ENCODE measurements around the gene CDHR2. TPM values are rescaled to one million over a fixed set of nuclear protein-coding genes. Genes with fewer than 3 reads are reported as not detected.
A peak's percentile ranks its signal among the peaks of the same experiment; 100 is the strongest.

The CDHR2 gene
- total RNA-seq, 2 donors from 2014 or later = 1.3 TPM; not detected in 1

DNA sequence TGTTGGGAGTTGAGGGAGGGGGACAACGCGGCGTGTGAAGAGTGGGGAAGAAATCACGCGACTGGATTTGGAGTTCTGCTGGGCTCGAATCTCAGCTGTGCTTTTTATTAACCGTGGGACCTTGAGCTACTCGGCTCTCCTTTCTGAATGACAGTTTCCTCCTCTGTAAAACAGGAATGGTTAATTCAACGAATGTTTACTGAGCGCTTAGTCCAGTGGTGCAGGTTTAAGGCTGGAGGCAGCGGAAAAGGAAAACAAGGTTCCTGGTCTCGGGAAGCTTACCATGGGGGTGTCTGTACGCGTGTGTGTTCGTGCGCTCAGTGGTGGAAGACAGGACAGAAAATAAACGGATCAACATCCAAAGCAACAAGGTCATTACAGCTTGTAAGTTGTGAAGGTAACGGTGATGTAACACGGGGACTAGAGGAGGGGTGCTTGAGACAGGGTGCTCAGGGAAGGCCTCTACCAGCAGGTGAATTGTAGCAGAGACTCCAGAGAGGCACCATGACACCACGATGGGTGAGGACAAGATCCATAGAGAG lies 81.6 kb downstream of the CDHR2 start:
- 8 to 10% methylated on average over 13 to 20 of the region's 20 CpGs for WGBS, 2 donors
- ATAC-seq (peak; percentile 6), DNase-seq (no peak)
- Histone ChIP-seq H3K27ac (no peak overlapping the region), H3K27me3 (peaks cover 0 to 26% of the 10 kb centered on the region in 2 donors), H3K4me1 (peaks cover 15% of the 10 kb centered on the region), H3K9me3 (no peaks in the 10 kb centered on the region), H3K4me3 (no peak overlapping the region), H3K36me3 (replicated peaks in 1 of 2; ENCODE audit: insufficient read depth in 1 of 2, low read depth in 2 of 2) (no peaks in the 10 kb centered on the region)
- intact Hi-C loops (cut with DNase I) = no loop called here
- peak in 1 of 3 donors; percentile 16 for TF ChIP-seq POLR2A (IDR thresholded peaks at IDR 0.05)
- TF ChIP-seq, protein P1, sequence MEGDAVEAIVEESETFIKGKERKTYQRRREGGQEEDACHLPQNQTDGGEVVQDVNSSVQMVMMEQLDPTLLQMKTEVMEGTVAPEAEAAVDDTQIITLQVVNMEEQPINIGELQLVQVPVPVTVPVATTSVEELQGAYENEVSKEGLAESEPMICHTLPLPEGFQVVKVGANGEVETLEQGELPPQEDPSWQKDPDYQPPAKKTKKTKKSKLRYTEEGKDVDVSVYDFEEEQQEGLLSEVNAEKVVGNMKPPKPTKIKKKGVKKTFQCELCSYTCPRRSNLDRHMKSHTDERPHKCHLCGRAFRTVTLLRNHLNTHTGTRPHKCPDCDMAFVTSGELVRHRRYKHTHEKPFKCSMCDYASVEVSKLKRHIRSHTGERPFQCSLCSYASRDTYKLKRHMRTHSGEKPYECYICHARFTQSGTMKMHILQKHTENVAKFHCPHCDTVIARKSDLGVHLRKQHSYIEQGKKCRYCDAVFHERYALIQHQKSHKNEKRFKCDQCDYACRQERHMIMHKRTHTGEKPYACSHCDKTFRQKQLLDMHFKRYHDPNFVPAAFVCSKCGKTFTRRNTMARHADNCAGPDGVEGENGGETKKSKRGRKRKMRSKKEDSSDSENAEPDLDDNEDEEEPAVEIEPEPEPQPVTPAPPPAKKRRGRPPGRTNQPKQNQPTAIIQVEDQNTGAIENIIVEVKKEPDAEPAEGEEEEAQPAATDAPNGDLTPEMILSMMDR (IDR thresholded peaks at IDR 0.05) = no peak

DNA sequence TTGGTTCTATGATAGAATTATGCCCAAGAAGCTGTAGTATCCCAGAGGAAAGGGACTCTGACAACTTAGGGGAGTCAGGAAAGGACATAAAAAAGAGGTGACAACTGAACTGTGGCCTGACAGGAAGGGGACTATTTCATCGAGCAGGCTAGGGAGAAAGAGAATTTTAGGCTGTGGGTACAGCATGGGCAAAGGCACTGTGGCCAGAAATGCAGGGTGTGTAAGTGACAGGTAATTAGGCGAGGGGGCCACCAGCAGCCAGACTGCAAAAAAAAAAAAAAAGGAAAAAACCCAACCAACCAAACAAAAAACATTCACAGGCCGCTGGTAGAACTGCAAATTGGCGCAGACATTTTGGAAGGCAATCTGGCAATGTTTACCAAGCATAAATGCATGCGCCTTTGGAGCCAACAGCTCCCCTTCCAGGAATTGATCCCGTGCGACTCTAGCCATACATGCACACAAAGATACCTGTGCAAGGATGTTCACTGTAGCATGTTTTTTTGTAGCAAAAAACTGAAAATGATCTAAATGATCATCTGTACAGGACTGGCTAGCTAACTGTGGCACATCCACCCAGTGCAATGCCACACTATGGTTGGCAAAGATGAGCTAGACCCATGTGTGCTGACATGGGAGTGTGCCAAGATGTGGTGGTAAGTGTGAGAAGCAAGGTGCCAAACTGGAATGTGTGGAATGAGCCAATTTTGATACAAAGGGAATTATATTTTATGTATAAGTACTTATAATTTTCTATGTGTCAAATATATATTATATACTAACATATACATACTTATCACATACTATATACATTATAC lies 82.5 kb downstream of the CDHR2 start:
- H3K9me3 ChIP-seq = no peaks in the 10 kb centered on the region
- ATAC-seq (no peak), DNase-seq (no peak)
- no peak overlapping the region for H3K27ac ChIP-seq
- intact Hi-C loops (cut with DNase I) = no loop called here
- peaks cover 0 to 26% of the 10 kb centered on the region in 2 donors for H3K27me3 ChIP-seq
- peaks cover 15% of the 10 kb centered on the region for H3K4me1 ChIP-seq
- no peak for TF ChIP-seq POLR2A (IDR thresholded peaks at IDR 0.05)
- TF ChIP-seq, protein P1 (IDR thresholded peaks at IDR 0.05) = no peak
- H3K36me3 ChIP-seq (replicated peaks in 1 of 2; ENCODE audit: insufficient read depth in 1 of 2, low read depth in 2 of 2) = no peaks in the 10 kb centered on the region
- WGBS, 2 donors = 56 to 61% methylated on average over 7 of the region's 7 CpGs
- no peak overlapping the region for H3K4me3 ChIP-seq

DNA sequence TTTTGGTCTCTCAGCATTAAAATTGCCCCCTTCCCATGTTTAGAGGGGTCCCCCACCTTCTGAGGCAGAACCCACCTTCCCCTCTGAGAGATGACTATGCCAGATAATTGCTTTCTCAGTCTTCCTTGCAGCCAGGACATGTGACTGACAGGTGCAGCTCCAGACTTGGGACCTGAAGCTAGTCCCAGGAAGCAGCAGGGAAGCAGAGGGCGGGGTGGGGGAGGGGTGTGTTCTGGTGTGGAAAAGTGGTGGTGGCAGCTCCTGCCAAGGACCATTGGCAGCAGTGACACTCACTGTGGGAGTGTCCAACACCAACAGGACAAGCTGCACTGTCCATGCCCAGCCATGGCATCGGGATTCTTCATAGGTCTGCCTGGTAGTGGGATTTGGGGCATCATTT lies 83.6 kb downstream of the CDHR2 start:
- WGBS, 2 donors = 63% methylated on average over 2 of the region's 2 CpGs; no CpG with 5 or more reads in 1 of the 2 donors

DNA sequence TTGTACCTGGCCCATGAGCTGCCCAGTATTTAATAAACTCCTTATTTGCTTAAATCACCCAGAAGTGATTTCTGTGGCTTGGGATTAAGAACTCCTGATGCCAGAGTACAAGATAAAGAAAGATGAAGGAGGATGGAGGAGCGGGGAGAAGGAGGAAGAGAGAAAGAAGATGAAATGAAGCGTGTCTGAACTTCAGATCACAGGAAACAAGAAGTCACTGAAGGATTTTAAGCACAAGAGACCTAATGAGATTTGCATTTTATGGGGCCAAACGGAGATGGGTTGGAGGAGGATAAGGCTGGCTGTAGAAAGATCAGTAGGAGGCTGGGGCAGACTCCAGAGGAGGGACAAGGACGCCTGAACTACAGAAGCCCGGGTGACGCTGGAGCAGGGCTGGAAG lies 84.5 kb downstream of the CDHR2 start:
- WGBS, 2 donors = 16 to 31% methylated on average over 6 of the region's 6 CpGs
- no peak overlapping the region for H3K4me3 ChIP-seq
- intact Hi-C loops (cut with DNase I) = no loop called here
- H3K27ac ChIP-seq = no peak overlapping the region
- no peaks in the 10 kb centered on the region for H3K9me3 ChIP-seq
- peaks cover 15% of the 10 kb centered on the region for H3K4me1 ChIP-seq
- H3K27me3 ChIP-seq = peaks cover 0 to 18% of the 10 kb centered on the region in 2 donors
- H3K36me3 ChIP-seq (replicated peaks in 1 of 2; ENCODE audit: insufficient read depth in 1 of 2, low read depth in 2 of 2) = no peaks in the 10 kb centered on the region
- TF ChIP-seq POLR2A (IDR thresholded peaks at IDR 0.05) = no peak
- TF ChIP-seq, protein P1 (IDR thresholded peaks at IDR 0.05) = no peak
- ATAC-seq = no peak
- DNase-seq = no peak

More for the DNA sequence above, 83.6 kb downstream of the CDHR2 start:
- no peak overlapping the region for H3K4me3 ChIP-seq
- intact Hi-C loops (cut with DNase I) = no loop called here
- no peaks in the 10 kb centered on the region for H3K36me3 ChIP-seq (replicated peaks in 1 of 2; ENCODE audit: insufficient read depth in 1 of 2, low read depth in 2 of 2)
- no peak for ATAC-seq
- peaks cover 0 to 22% of the 10 kb centered on the region in 2 donors for H3K27me3 ChIP-seq
- TF ChIP-seq, protein P1 (IDR thresholded peaks at IDR 0.05) = no peak
- TF ChIP-seq POLR2A (IDR thresholded peaks at IDR 0.05) = no peak
- H3K27ac ChIP-seq = no peak overlapping the region
- H3K9me3 ChIP-seq = no peaks in the 10 kb centered on the region
- DNase-seq = no peak
- peaks cover 15% of the 10 kb centered on the region for H3K4me1 ChIP-seq
